Gastrocnemius medialis (tissue), 4 donors: ENCODE data around the gene NRG3. TPM values are rescaled to one million over a fixed set of nuclear protein-coding genes. Genes with fewer than 3 reads are reported as not detected.
A peak's percentile ranks its signal among the peaks of the same experiment; 100 is the strongest.

Experiments used
- ATAC-seq, 2 donors: fragments of 150-250 bp; one replicate each; pipeline ENCODE4 v1.9.1; 2016
- DNase-seq, 2 donors: peaks; one replicate each; pipeline ENCODE4 v3.0.0-alpha.2; 2019
- H3K27ac ChIP-seq, 4 donors: fragments of 200-600 bp; sonication (generic); 1 replicate in 1 of 4; 2 replicates in 3 of 4; pipeline ENCODE4 v1.5.1; 2016 to 2018; ENCODE audit warnings: mild to moderate bottlenecking in 2 of 4, moderate library complexity in 1 of 4
- H3K27me3 ChIP-seq, 3 donors: fragments of 200-600 bp; sonication (generic) in 2 of 3; 1 replicate in 1 of 3; 2 replicates in 2 of 3; pipeline versions ENCODE4 v1.5.1 to v1.6.0; 2016 to 2019; ENCODE audit warnings: mild to moderate bottlenecking in 1 of 3, moderate library complexity in 1 of 3
- H3K36me3 ChIP-seq, 2 donors: fragments of 200-600 bp; sonication (generic) in 1 of 2; one replicate each; pipeline ENCODE4 v1.5.1; 2017 to 2018
- H3K4me1 ChIP-seq, 2 donors: fragments of 200-600 bp; sonication (generic) in 1 of 2; one replicate each; pipeline ENCODE4 v1.5.1; 2016 to 2017; ENCODE audit warnings: mild to moderate bottlenecking in 2 of 2
- H3K4me3 ChIP-seq, 4 donors: fragments of 200-600 bp; sonication (generic) in 3 of 4; 1 replicate in 1 of 4; 2 replicates in 3 of 4; pipeline ENCODE4 v1.5.1; 2016 to 2019; ENCODE audit warnings: mild to moderate bottlenecking in 2 of 4
- H3K9me3 ChIP-seq, 3 donors: fragments of 200-600 bp; sonication (generic) in 2 of 3; 1 replicate in 1 of 3; 2 replicates in 2 of 3; pipeline ENCODE4 v1.5.1; 2016 to 2019
- POLR2A ChIP-seq, 2 donors: fragments of 450-650 bp; IDR thresholded peaks; one replicate each; pipeline ENCODE4 v1.6.1; 2017; ENCODE audit warnings: antibody characterized with exemption in 2 of 2, mild to moderate bottlenecking in 2 of 2, moderate library complexity in 2 of 2
- in situ Hi-C, 4 donors: fragments of 200-750 bp; cut with MboI; loops; one replicate each; pipeline versions ENCODE4 v1.15.0 to v1.8.0; 2017; ENCODE audit warnings: low sequenced_read_pairs in 4 of 4
- intact Hi-C: fragments of 100-400 bp; cut with DNase I; formaldehyde crosslinking; loops from one replicate; pipeline ENCODE4 v1.15.1; 2023; ENCODE audit warnings: low total_unique reads
- total RNA-seq, 4 donors: library from RNA; depleted of rRNA; stranded (reverse); fragments of >200 nt; gene quantifications; one replicate each; pipeline versions ENCODE4 v1.1.0 to v1.2.3, GENCODE V29; 2016
- TF ChIP-seq, protein P1 (sequence below), 5 experiments: fragments of 450-650 bp in 3 of 5; fragments of 200-600 bp in 2 of 5; sonication (generic) in 2 of 5; IDR thresholded peaks in 4 of 5; conservative IDR thresholded peaks in 1 of 5; 1 replicate in 4 of 5; 2 replicates in 1 of 5; pipeline ENCODE4 v1.5.1; 2016 to 2019; ENCODE audit warnings: antibody characterized with exemption in 5 of 5, mild to moderate bottlenecking in 3 of 5, moderate library complexity in 3 of 5

NRG3 gene
- total RNA-seq, 4 donors from 2014 or later, result not detected

GRCh38 chr10:81873231-81873931 is 1.6 kb upstream of the NRG3 start:
- Histone ChIP-seq H3K9me3 (no peaks in the 10 kb centered on the region), H3K4me3 (no peak overlapping the region), H3K27me3 (peaks cover 37 to 53% (median 43%) of the 10 kb centered on the region in 3 donors), H3K36me3 (no peaks in the 10 kb centered on the region), H3K4me1 (no peaks in the 10 kb centered on the region), H3K27ac (no peak overlapping the region)
- TF ChIP-seq POLR2A (IDR thresholded peaks at IDR 0.05), result no peak
- TF ChIP-seq, protein P1, sequence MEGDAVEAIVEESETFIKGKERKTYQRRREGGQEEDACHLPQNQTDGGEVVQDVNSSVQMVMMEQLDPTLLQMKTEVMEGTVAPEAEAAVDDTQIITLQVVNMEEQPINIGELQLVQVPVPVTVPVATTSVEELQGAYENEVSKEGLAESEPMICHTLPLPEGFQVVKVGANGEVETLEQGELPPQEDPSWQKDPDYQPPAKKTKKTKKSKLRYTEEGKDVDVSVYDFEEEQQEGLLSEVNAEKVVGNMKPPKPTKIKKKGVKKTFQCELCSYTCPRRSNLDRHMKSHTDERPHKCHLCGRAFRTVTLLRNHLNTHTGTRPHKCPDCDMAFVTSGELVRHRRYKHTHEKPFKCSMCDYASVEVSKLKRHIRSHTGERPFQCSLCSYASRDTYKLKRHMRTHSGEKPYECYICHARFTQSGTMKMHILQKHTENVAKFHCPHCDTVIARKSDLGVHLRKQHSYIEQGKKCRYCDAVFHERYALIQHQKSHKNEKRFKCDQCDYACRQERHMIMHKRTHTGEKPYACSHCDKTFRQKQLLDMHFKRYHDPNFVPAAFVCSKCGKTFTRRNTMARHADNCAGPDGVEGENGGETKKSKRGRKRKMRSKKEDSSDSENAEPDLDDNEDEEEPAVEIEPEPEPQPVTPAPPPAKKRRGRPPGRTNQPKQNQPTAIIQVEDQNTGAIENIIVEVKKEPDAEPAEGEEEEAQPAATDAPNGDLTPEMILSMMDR (IDR thresholded peaks at IDR 0.05 in 4 of 5, conservative IDR thresholded peaks at IDR 0.05 in 1 of 5), result no peak
- DNase-seq (no peak), ATAC-seq (no peak)
- intact Hi-C loops (no loop called here), in situ Hi-C loops (no loop called here)

DNA sequence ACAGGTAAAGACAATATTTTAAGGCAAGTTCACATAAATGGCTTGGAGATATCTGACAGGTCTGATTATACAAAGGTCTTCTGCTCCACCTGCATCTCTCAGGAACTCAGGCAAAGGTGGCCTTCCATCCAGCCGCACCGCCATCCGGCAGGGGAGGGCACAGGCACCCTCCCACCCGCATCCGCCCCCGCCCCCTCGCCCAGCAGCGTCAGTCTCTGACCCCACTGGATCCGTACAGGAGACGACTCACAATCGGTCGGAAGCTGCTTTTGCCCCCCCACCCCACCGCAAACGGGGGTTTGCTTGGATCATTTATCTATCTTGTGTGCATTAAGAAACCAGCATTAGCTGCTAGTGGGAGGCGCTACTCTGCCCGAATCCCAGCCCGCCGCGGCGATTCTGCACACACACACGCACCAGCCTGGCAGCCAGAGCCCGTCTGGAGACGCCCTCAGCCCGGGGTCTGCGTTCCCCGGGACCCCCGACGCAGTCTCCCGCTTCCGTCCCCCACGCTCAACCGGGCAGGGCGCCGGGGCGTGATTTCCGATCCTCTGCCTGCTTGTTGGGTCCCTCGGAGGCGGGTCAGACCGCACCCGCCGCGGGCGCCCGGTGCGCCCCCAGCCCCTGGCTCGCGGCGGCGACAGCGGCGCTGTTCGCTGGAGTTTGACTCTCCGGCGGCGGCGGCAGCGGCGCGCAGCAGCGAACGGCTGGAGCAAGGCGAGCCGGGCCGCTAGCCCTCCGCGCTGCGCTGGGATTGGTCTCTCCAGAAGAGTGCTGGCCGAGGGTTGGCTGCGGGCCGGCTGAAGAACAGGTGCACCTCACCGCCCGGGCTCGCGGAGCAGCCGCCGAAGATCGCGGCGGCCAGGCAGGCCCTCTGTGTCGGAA is 820 bp upstream of the NRG3 start:
- Histone ChIP-seq H3K36me3 (no peaks in the 10 kb centered on the region), H3K9me3 (no peaks in the 10 kb centered on the region), H3K27me3 (peaks cover 43 to 58% (median 43%) of the 10 kb centered on the region in 3 donors), H3K27ac (no peak overlapping the region), H3K4me3 (peak overlapping the region in 2 of 4 donors; percentile 13 to 40), H3K4me1 (no peaks in the 10 kb centered on the region)
- in situ Hi-C loops, result no loop called here
- ATAC-seq (no peak), DNase-seq (no peak)
- intact Hi-C loops, result no loop called here
- TF ChIP-seq, protein P1 (IDR thresholded peaks at IDR 0.05 in 4 of 5, conservative IDR thresholded peaks at IDR 0.05 in 1 of 5), result no peak
- TF ChIP-seq POLR2A (IDR thresholded peaks at IDR 0.05), result no peak

DNA sequence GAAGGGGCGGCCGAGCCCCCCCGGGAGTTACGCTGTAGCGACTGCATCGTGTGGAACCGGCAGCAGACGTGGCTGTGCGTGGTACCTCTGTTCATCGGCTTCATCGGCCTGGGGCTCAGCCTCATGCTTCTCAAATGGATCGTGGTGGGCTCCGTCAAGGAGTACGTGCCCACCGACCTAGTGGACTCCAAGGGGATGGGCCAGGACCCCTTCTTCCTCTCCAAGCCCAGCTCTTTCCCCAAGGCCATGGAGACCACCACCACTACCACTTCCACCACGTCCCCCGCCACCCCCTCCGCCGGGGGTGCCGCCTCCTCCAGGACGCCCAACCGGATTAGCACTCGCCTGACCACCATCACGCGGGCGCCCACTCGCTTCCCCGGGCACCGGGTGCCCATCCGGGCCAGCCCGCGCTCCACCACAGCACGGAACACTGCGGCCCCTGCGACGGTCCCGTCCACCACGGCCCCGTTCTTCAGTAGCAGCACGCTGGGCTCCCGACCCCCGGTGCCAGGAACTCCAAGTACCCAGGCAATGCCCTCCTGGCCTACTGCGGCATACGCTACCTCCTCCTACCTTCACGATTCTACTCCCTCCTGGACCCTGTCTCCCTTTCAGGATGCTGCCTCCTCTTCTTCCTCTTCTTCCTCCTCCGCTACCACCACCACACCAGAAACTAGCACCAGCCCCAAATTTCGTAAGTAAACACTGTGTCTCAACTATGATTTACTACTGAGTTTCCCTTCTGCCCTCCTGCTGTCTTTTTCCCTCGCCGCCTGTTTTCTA is 666 bp downstream of the NRG3 start:
- DNase-seq (no peak), ATAC-seq (no peak)
- H3K36me3 ChIP-seq, result no peaks in the 10 kb centered on the region
- H3K9me3 ChIP-seq, result no peaks in the 10 kb centered on the region
- in situ Hi-C loops, result no loop called here
- peaks cover 43 to 61% (median 44%) of the 10 kb centered on the region in 3 donors for H3K27me3 ChIP-seq
- H3K27ac ChIP-seq, result no peak overlapping the region
- TF ChIP-seq, protein P1 (IDR thresholded peaks at IDR 0.05 in 4 of 5, conservative IDR thresholded peaks at IDR 0.05 in 1 of 5), result no peak
- TF ChIP-seq POLR2A (IDR thresholded peaks at IDR 0.05), result no peak
- intact Hi-C loops, result no loop called here
- no peaks in the 10 kb centered on the region for H3K4me1 ChIP-seq
- H3K4me3 ChIP-seq, result no peak overlapping the region

GRCh38 chr10:81876253-81877077 is 1.5 kb downstream of the NRG3 start:
- intact Hi-C loops, result no loop called here
- TF ChIP-seq, protein P1 (IDR thresholded peaks at IDR 0.05 in 4 of 5, conservative IDR thresholded peaks at IDR 0.05 in 1 of 5), result no peak
- TF ChIP-seq POLR2A (IDR thresholded peaks at IDR 0.05), result no peak
- Histone ChIP-seq H3K4me1 (no peaks in the 10 kb centered on the region), H3K27ac (no peak overlapping the region), H3K36me3 (no peaks in the 10 kb centered on the region), H3K4me3 (no peak overlapping the region), H3K9me3 (no peaks in the 10 kb centered on the region), H3K27me3 (peaks cover 43 to 54% (median 44%) of the 10 kb centered on the region in 3 donors)
- ATAC-seq (no peak), DNase-seq (no peak)
- in situ Hi-C loops, result no loop called here
